Smooth muscle cell (in vitro differentiated cells): ENCODE measurements around the gene SPRYD3. TPM values are rescaled to one million over a fixed set of nuclear protein-coding genes. Genes with fewer than 3 reads are reported as not detected.

Experiments
- DNase-seq: peaks from one replicate; lab custom pipeline; 2025; ENCODE audit not compliant: unreplicated experiment; lab: John Stamatoyannopoulos, UW
- H2AFZ ChIP-seq: fragments of 200-600 bp; sonication (generic); 2 replicates; pipeline ENCODE4 v1.6.0; 2016; ENCODE audit warnings: antibody characterized with exemption, low read depth, mild to moderate bottlenecking
- H3F3A ChIP-seq: fragments of 200-600 bp; sonication (generic); 2 replicates; pipeline ENCODE4 v1.6.0; 2017; ENCODE audit warnings: antibody characterized with exemption, low read depth
- H3K27ac ChIP-seq: fragments of 200-600 bp; sonication (generic); 2 replicates; pipeline ENCODE4 v1.5.1; 2016; ENCODE audit warnings: low read depth, mild to moderate bottlenecking
- H3K27me3 ChIP-seq: fragments of 200-600 bp; sonication (generic); 2 replicates; pipeline ENCODE4 v1.6.1; 2016; ENCODE audit warnings: low read depth, mild to moderate bottlenecking
- H3K36me3 ChIP-seq: fragments of 200-600 bp; sonication (generic); 2 replicates; pipeline ENCODE4 v1.5.1; 2016; ENCODE audit warnings: low read depth
- H3K4me1 ChIP-seq: fragments of 200-600 bp; sonication (generic); 2 replicates; pipeline ENCODE4 v1.5.1; 2016; ENCODE audit warnings: low read depth
- H3K4me2 ChIP-seq: fragments of 200-600 bp; sonication (generic); 2 replicates; pipeline ENCODE4 v1.6.0; 2016; ENCODE audit warnings: mild to moderate bottlenecking
- H3K4me3 ChIP-seq: fragments of 200-600 bp; sonication (generic); 2 replicates; pipeline ENCODE4 v1.5.1; 2016; ENCODE audit warnings: mild to moderate bottlenecking
- H3K79me2 ChIP-seq: fragments of 200-600 bp; sonication (generic); 2 replicates; pipeline ENCODE4 v1.6.0; 2016; ENCODE audit warnings: low read depth, mild to moderate bottlenecking
- H3K9ac ChIP-seq: fragments of 200-600 bp; sonication (generic); 2 replicates; pipeline ENCODE4 v1.6.0; 2016; ENCODE audit warnings: low read depth
- H3K9me3 ChIP-seq: fragments of 200-600 bp; sonication (generic); replicated peaks from 2 replicates; pipeline ENCODE4 v1.5.1; 2016; ENCODE audit warnings: low read depth
- H4K20me1 ChIP-seq: fragments of 200-600 bp; sonication (generic); 2 replicates; pipeline ENCODE4 v1.6.0; 2016; ENCODE audit warnings: low read depth
- WGBS: methylation state at CpG from one replicate; pipeline ENCODE4 v1.1.7; 2016; ENCODE audit warnings: low lambda C conversion rate; 5-methylcytosine and 5-hydroxymethylcytosine counted together
- microRNA-seq: library from miRNA; unstranded; fragments of <30 nt; microRNA quantifications from one replicate; pipeline ENCODE4, GENCODE V29; 2016; ENCODE audit warnings: borderline number of aligned reads
- polyA plus RNA-seq: library from polyadenylated mRNA; unstranded; fragments of >200 nt; fragmentation: Nextera tagmentation; extraction: Ambion mirVana; gene quantifications from 2 replicates; pipeline ENCODE4 v1.2.1, GENCODE V29; 2016
- small RNA-seq: library from RNA; depleted of rRNA; stranded (forward); fragments of <200 nt; gene quantifications from one replicate; pipeline ENCODE3, GENCODE V24; 2014
- total RNA-seq: library from RNA; depleted of rRNA; stranded (reverse); fragments of >200 nt; gene quantifications from 2 replicates; pipeline ENCODE4 v1.2.3, GENCODE V29; 2014
- TF ChIP-seq, protein P1 (sequence below): fragments of 200-600 bp; sonication (generic); IDR thresholded peaks from 2 replicates; pipeline ENCODE4 v1.5.1; 2017; ENCODE audit warnings: borderline replicate concordance, mild to moderate bottlenecking, antibody characterized with exemption; ENCODE audit not compliant: insufficient read depth, poor library complexity, severe bottlenecking

Gene SPRYD3
- total and polyA plus RNA-seq, 2 experiments from 2014 or later: 20.2 to 57.1 TPM

DNA sequence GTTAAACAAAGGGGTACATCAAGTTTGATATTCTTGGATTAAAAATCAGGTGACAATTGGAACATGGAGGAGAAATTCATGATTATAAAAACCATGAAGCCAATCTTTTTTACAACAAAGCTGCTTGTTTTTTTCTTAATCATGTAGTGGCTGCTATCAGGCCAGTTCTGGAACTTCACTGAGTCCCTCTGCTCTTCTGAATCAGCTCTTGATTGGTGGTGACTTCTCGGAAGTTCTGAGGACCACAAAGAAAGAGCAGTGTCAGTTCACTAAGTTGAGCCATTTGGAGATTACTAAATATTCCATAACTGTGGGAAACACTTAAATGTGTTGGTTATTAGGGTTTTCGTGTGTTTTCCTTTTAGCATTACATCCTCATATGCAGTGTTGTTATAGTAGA, 64.5 kb downstream of the SPRYD3 start:
- DNase-seq: no peak
- Histone ChIP-seq H3K79me2 (peaks cover 91% of the 10 kb centered on the region), H4K20me1 (peaks cover 99% of the 10 kb centered on the region), H2AFZ (no peak overlapping the region), H3K27ac (peak overlapping the region; percentile 1), H3K4me3 (no peak overlapping the region), H3K4me1 (no peaks in the 10 kb centered on the region), H3K4me2 (no peak overlapping the region), H3K9ac (no peak overlapping the region), H3F3A (peaks cover 2% of the 10 kb centered on the region), H3K36me3 (peaks cover 10% of the 10 kb centered on the region), H3K9me3 (no peaks in the 10 kb centered on the region), H3K27me3 (no peaks in the 10 kb centered on the region)
- whole genome bisulfite sequencing: 97% methylated on average over 2 of the region's 2 CpGs
- TF ChIP-seq, protein P1, sequence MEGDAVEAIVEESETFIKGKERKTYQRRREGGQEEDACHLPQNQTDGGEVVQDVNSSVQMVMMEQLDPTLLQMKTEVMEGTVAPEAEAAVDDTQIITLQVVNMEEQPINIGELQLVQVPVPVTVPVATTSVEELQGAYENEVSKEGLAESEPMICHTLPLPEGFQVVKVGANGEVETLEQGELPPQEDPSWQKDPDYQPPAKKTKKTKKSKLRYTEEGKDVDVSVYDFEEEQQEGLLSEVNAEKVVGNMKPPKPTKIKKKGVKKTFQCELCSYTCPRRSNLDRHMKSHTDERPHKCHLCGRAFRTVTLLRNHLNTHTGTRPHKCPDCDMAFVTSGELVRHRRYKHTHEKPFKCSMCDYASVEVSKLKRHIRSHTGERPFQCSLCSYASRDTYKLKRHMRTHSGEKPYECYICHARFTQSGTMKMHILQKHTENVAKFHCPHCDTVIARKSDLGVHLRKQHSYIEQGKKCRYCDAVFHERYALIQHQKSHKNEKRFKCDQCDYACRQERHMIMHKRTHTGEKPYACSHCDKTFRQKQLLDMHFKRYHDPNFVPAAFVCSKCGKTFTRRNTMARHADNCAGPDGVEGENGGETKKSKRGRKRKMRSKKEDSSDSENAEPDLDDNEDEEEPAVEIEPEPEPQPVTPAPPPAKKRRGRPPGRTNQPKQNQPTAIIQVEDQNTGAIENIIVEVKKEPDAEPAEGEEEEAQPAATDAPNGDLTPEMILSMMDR: no peak

Small RNA genes lying within 50 kb of the gene (microRNA-seq; reads per million reads assigned to microRNA genes)
- 1.8 reads per million for gene MIR6757

Small RNA genes lying within 50 kb of the gene (small RNA-seq; reads per million reads assigned to genes)
- not detected for gene MIR6757

Other genes with a start within 250 kb of the SPRYD3 start
- gene KRT79, start 245.1 kb downstream of the SPRYD3 start, total RNA-seq: 0.85 and 3.4 TPM in 2 replicates
- gene KRT79, start 245.1 kb downstream of the SPRYD3 start, polyA plus RNA-seq: 4.1 and 5.5 TPM in 2 replicates
- 1.2 and 2.7 TPM in 2 replicates for gene KRT78, start 230.4 kb downstream of the SPRYD3 start, total RNA-seq
- gene KRT78, start 230.4 kb downstream of the SPRYD3 start, polyA plus RNA-seq: 1.6 TPM in 1 of 2 replicates, not detected in the other
- 694 and 929 TPM in 2 replicates for gene KRT8, start 174.3 kb downstream of the SPRYD3 start, total RNA-seq
- gene KRT8, start 174.3 kb downstream of the SPRYD3 start, polyA plus RNA-seq: 1,025 and 2,331 TPM in 2 replicates
- 477 and 663 TPM in 2 replicates for gene KRT18, start 130.3 kb downstream of the SPRYD3 start, total RNA-seq
- gene KRT18, start 130.3 kb downstream of the SPRYD3 start, polyA plus RNA-seq: 894 and 2,163 TPM in 2 replicates
- 241 and 299 TPM in 2 replicates for gene EIF4B, start 72.9 kb downstream of the SPRYD3 start, total RNA-seq
- 39.9 and 47.7 TPM in 2 replicates for gene EIF4B, start 72.9 kb downstream of the SPRYD3 start, polyA plus RNA-seq
- 9.3 and 11.4 TPM in 2 replicates for gene TNS2, start 29.3 kb downstream of the SPRYD3 start, total RNA-seq
- 17.4 TPM in 2 replicates for gene TNS2, start 29.3 kb downstream of the SPRYD3 start, polyA plus RNA-seq
- gene IGFBP6, start 18.3 kb upstream of the SPRYD3 start, total RNA-seq: 22.6 and 22.7 TPM in 2 replicates
- 94.4 and 102 TPM in 2 replicates for gene IGFBP6, start 18.3 kb upstream of the SPRYD3 start, polyA plus RNA-seq
- gene SOAT2, start 24.1 kb upstream of the SPRYD3 start, total RNA-seq: not detected in 2 replicates
- gene SOAT2, start 24.1 kb upstream of the SPRYD3 start, polyA plus RNA-seq: not detected in 2 replicates
- gene ZNF740, start 101.3 kb upstream of the SPRYD3 start, total RNA-seq: 5.2 and 7.6 TPM in 2 replicates
- 1.0 and 3.1 TPM in 2 replicates for gene ZNF740, start 101.3 kb upstream of the SPRYD3 start, polyA plus RNA-seq
- 9.0 and 10.6 TPM in 2 replicates for gene CSAD, start 101.5 kb upstream of the SPRYD3 start, total RNA-seq
- 4.8 and 11.8 TPM in 2 replicates for gene CSAD, start 101.5 kb upstream of the SPRYD3 start, polyA plus RNA-seq
- 5.8 TPM in 1 of 2 replicates, not detected in the other for gene ITGB7, start 127.9 kb upstream of the SPRYD3 start, total RNA-seq
- 1.5 TPM in 1 of 2 replicates, not detected in the other for gene ITGB7, start 127.9 kb upstream of the SPRYD3 start, polyA plus RNA-seq
- gene RARG, start 152.8 kb upstream of the SPRYD3 start, total RNA-seq: 19.9 and 21.8 TPM in 2 replicates
- 31.3 and 32.9 TPM in 2 replicates for gene RARG, start 152.8 kb upstream of the SPRYD3 start, polyA plus RNA-seq
- 3.1 and 4.7 TPM in 2 replicates for gene ESPL1, start 188.9 kb upstream of the SPRYD3 start, total RNA-seq
- 2.0 and 3.5 TPM in 2 replicates for gene ESPL1, start 188.9 kb upstream of the SPRYD3 start, polyA plus RNA-seq
- 416 and 464 TPM in 2 replicates for gene PFDN5, start 216.2 kb upstream of the SPRYD3 start, total RNA-seq
- 523 and 540 TPM in 2 replicates for gene PFDN5, start 216.2 kb upstream of the SPRYD3 start, polyA plus RNA-seq
- gene MYG1, start 220.3 kb upstream of the SPRYD3 start, total RNA-seq: 30.8 and 39.1 TPM in 2 replicates
- gene MYG1, start 220.3 kb upstream of the SPRYD3 start, polyA plus RNA-seq: 56.9 and 60.9 TPM in 2 replicates
- gene AAAS, start 242.2 kb upstream of the SPRYD3 start, total RNA-seq: 56.8 and 57.3 TPM in 2 replicates
- gene AAAS, start 242.2 kb upstream of the SPRYD3 start, polyA plus RNA-seq: 58.3 and 65.7 TPM in 2 replicates